Type B pancreatic cell (in vitro differentiated cells): ENCODE results near the gene CHRDL1. TPM values are rescaled to one million over a fixed set of nuclear protein-coding genes. Genes with fewer than 3 reads are reported as not detected.

ENCODE experiments used
- DNase-seq: peaks from one replicate; pipeline ENCODE4 v3.0.0; 2021; ENCODE audit warnings: mixed read lengths; ENCODE audit not compliant: unreplicated experiment; ENCODE audit errors: extremely low spot score
- H3K27ac Mint-ChIP-seq: 2 replicates; pipeline ENCODE4 v1.8.0; 2021; ENCODE audit warnings: mild to moderate bottlenecking, mixed read lengths
- H3K27me3 Mint-ChIP-seq: 2 replicates; pipeline ENCODE4 v1.8.0; 2021; ENCODE audit warnings: mixed read lengths
- H3K36me3 Mint-ChIP-seq: 2 replicates; pipeline ENCODE4 v1.8.0; 2021; ENCODE audit warnings: mixed read lengths
- H3K4me1 Mint-ChIP-seq: one replicate; pipeline ENCODE4 v1.8.0; 2021; ENCODE audit warnings: mixed read lengths; ENCODE audit not compliant: unreplicated experiment
- H3K4me3 Mint-ChIP-seq: 2 replicates; pipeline ENCODE4 v1.8.0; 2021; ENCODE audit warnings: mild to moderate bottlenecking, mixed read lengths
- H3K9me3 Mint-ChIP-seq: 2 replicates; pipeline ENCODE4 v1.8.0; 2021; ENCODE audit warnings: mixed read lengths
- CTCF ChIP-seq: fragments of 200-600 bp; sonication (generic); conservative IDR thresholded peaks from 2 replicates; pipeline ENCODE4 v1.5.0; 2021; ENCODE audit warnings: antibody characterized with exemption, mild to moderate bottlenecking
- total RNA-seq: library from RNA; stranded (reverse); gene quantifications from 2 replicates; pipeline ENCODE4 v1.2.1, GENCODE V29; 2021; ENCODE audit warnings: low replicate concordance

The CHRDL1 gene
- total RNA-seq, 1 donor from 2014 or later: 4.3 TPM

- Mint-ChIP-seq H3K36me3 (no peaks in the 10 kb centered on the region), H3K27ac (no peak overlapping the region), H3K27me3 (no peaks in the 10 kb centered on the region), H3K4me1 (peaks cover 13% of the 10 kb centered on the region), H3K9me3 (no peaks in the 10 kb centered on the region), H3K4me3 (no peak overlapping the region)
- TF ChIP-seq CTCF: no peak
- DNase-seq: no peak
Observed at GRCh38 chrX:110743679-110744340, 51.8 kb downstream of the CHRDL1 start.

- H3K4me3 Mint-ChIP-seq: no peak overlapping the region
- TF ChIP-seq CTCF: no peak
- H3K4me1 Mint-ChIP-seq: peaks cover 13% of the 10 kb centered on the region
- no peaks in the 10 kb centered on the region for H3K36me3 Mint-ChIP-seq
- H3K27me3 Mint-ChIP-seq: no peaks in the 10 kb centered on the region
- no peak for DNase-seq
- no peak overlapping the region for H3K27ac Mint-ChIP-seq
- no peaks in the 10 kb centered on the region for H3K9me3 Mint-ChIP-seq
Observed at GRCh38 chrX:110741213-110741796, 54.3 kb downstream of the CHRDL1 start.

GRCh38 chrX:110734894-110735541 lies 60.6 kb downstream of the CHRDL1 start:
- H3K9me3 Mint-ChIP-seq: no peaks in the 10 kb centered on the region
- no peak overlapping the region for H3K27ac Mint-ChIP-seq
- H3K4me1 Mint-ChIP-seq: no peaks in the 10 kb centered on the region
- DNase-seq: no peak
- H3K4me3 Mint-ChIP-seq: no peak overlapping the region
- TF ChIP-seq CTCF: no peak
- H3K27me3 Mint-ChIP-seq: no peaks in the 10 kb centered on the region
- H3K36me3 Mint-ChIP-seq: no peaks in the 10 kb centered on the region

- no peaks in the 10 kb centered on the region for H3K27me3 Mint-ChIP-seq
- H3K36me3 Mint-ChIP-seq: no peaks in the 10 kb centered on the region
- no peak overlapping the region for H3K4me3 Mint-ChIP-seq
- H3K4me1 Mint-ChIP-seq: no peaks in the 10 kb centered on the region
- H3K27ac Mint-ChIP-seq: no peak overlapping the region
- no peak for TF ChIP-seq CTCF
- H3K9me3 Mint-ChIP-seq: no peaks in the 10 kb centered on the region
- DNase-seq: no peak
Observed at GRCh38 chrX:110734271-110734670, 61.3 kb downstream of the CHRDL1 start.

GRCh38 chrX:110733166-110733565 lies 62.5 kb downstream of the CHRDL1 start:
- Mint-ChIP-seq H3K27me3 (no peaks in the 10 kb centered on the region), H3K4me3 (no peak overlapping the region), H3K9me3 (no peaks in the 10 kb centered on the region), H3K27ac (no peak overlapping the region), H3K36me3 (no peaks in the 10 kb centered on the region), H3K4me1 (no peaks in the 10 kb centered on the region)
- no peak for DNase-seq
- no peak for TF ChIP-seq CTCF
